ENCODE measurements around the gene FAM168A. TPM values are rescaled to one million over a fixed set of nuclear protein-coding genes. Genes with fewer than 3 reads are reported as not detected.
A peak's percentile ranks its signal among the peaks of the same experiment; 100 is the strongest.

The FAM168A gene
- polyA plus RNA-seq, 1 donor (not counting 4 experiments of a cell fraction or from before 2014, with no cell fraction given) = 11.8 TPM

DNA sequence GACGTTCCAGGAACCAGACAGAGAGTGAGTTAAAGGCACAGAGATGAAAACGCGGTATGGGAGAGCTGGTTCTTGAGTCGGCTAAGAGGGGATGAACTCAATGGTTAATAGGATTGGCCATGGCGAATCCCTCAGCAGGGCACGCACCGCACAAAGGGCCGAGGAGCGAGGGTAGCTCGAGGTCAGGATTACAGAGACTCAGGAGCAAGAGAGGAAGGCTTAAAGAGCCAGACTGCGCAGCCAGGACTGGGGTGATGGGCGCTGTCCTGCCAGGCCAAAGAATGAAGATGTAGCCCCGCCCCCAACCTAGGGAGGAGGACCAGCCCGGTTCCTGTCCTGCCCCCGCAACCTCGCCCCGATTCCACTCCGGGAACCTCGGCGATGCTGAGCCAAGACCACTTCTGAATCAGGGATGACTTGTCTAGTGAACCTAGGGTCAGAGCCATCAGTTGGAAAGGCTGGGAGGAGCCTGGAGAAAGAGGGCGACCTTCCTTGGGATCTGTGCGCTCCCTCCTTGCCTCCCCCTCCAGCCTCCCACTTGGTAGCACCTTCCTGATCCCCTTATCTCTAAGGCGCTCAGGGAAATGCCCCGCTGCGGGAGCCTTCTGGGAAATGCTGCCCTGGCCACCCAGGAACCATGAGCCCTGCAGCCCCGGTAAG, 48.2 kb upstream of the FAM168A start, which contains the start of gene PLEKHB1:
TSS of gene PLEKHB1 (plus strand) at position 610 of the 660 bp plus-strand sequence. CDS start at position 638, 28 bp downstream.
- Histone ChIP-seq H3K9me1 (ENCODE audit: control insufficient read depth, extremely low read depth, insufficient read depth, low read length) (no peaks in the 10 kb centered on the region), H3K27ac (ENCODE audit: control insufficient read depth, insufficient read depth, low read length) (no peak within 1 kb of the TSS), H4K20me1 (ENCODE audit: control insufficient read depth, extremely low read depth, insufficient read depth, low read length) (no peaks in the 10 kb centered on the region), H2AFZ (ENCODE audit: control insufficient read depth, low read length) (no peak within 1 kb of the TSS), H3K27me3 (ENCODE audit: control insufficient read depth, extremely low read depth, insufficient read depth, low read length) (peaks cover 26% of the 10 kb centered on the region), H3K4me3 (ENCODE audit: control insufficient read depth in 2 of 3, extremely low read depth in 1 of 3, insufficient read depth in 2 of 3, low read depth in 1 of 3, low read length in 3 of 3) (peak within 1 kb of the TSS in 1 of 3 experiments; percentile 49), H3K9me3 (ENCODE audit: control insufficient read depth, low read depth, low read length) (no peaks in the 10 kb centered on the region), H3K4me2 (ENCODE audit: control insufficient read depth, extremely low read depth, insufficient read depth, low read depth, low read length) (peak within 1 kb of the TSS; percentile 55), H3K4me1 (ENCODE audit: control insufficient read depth, extremely low read depth, insufficient read depth, low read length) (peaks cover 14% of the 10 kb centered on the region), H3K79me2 (ENCODE audit: control insufficient read depth, insufficient read depth, low read length) (no peaks in the 10 kb centered on the region), H3K9ac (ENCODE audit: control insufficient read depth, extremely low read depth, insufficient read depth, low read length) (no peak within 1 kb of the TSS), H3K36me3 (ENCODE audit: control insufficient read depth in 2 of 2, extremely low read depth in 1 of 2, insufficient read depth in 2 of 2, low read length in 2 of 2) (no peaks in the 10 kb centered on the region)
- no peak for TF ChIP-seq EZH2 (IDR thresholded peaks at IDR 0.05; ENCODE audit: low read length)
- TF ChIP-seq CTCF (optimal IDR thresholded peaks at IDR 0.05 in 1 of 3, IDR thresholded peaks at IDR 0.05 in 1 of 3, conservative IDR thresholded peaks at IDR 0.05 in 1 of 3; ENCODE audit: extremely low read depth in 1 of 3, insufficient read depth in 2 of 3, low read length in 3 of 3) = no peak
- no peak for DNase-seq (ENCODE audit: low read depth, low spot score)
- dilution Hi-C loops (cut with MboI; ENCODE audit: extremely low pct_ligation_motif_present, low sequenced_read_pairs) = no loop called here
- FAIRE-seq = no peak

DNA sequence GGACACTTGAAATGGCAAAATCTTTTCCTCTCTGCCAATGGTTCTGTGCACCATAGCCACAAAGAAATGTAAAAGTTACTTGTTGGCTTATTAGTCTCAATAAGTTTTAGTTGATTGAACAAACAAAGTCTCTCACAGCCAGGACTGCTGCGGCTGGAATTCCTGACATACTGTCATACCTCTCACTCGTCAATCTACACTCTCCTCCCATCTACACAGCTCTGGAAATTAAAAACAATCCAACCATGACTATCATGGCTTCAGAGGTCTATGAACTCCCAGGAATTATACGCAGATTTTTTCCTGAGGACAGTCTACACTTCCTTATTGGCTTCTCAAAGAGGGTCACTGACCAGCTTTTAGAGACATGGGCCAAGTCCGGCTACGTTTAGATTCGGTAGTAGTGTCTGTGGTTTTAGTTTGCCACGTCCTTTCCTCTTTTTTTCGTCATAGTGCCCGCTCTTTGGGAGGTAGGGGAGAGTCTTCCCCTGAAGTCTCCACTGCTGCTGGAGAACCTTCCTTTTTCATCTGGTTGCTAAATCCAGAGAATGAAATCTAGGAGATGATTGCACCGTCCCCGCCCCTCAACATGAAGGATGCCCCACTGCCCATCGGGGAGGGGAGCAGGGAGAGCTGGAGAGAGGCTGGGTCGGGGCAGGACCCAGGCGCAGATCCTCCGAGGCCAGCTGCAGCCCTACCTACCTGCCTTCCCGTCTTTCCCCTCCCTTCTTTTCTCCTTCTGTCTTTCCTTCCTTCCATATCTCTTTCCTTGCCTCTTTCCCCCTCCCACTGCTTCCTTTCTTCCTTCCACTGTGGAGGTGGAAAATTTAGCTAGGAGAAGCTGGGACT, 47.4 kb upstream of the FAM168A start:
- Histone ChIP-seq H3K79me2 (ENCODE audit: control insufficient read depth, insufficient read depth, low read length) (no peaks in the 10 kb centered on the region), H3K27ac (ENCODE audit: control insufficient read depth, insufficient read depth, low read length) (no peak overlapping the region), H3K36me3 (ENCODE audit: control insufficient read depth in 2 of 2, extremely low read depth in 1 of 2, insufficient read depth in 2 of 2, low read length in 2 of 2) (no peaks in the 10 kb centered on the region), H3K4me2 (ENCODE audit: control insufficient read depth, extremely low read depth, insufficient read depth, low read depth, low read length) (peak overlapping the region; percentile 38), H3K9ac (ENCODE audit: control insufficient read depth, extremely low read depth, insufficient read depth, low read length) (no peak overlapping the region), H3K9me1 (ENCODE audit: control insufficient read depth, extremely low read depth, insufficient read depth, low read length) (no peaks in the 10 kb centered on the region), H3K4me3 (ENCODE audit: control insufficient read depth in 2 of 3, extremely low read depth in 1 of 3, insufficient read depth in 2 of 3, low read depth in 1 of 3, low read length in 3 of 3) (peak overlapping the region in 1 of 3 experiments; percentile 49), H3K9me3 (ENCODE audit: control insufficient read depth, low read depth, low read length) (no peaks in the 10 kb centered on the region), H2AFZ (ENCODE audit: control insufficient read depth, low read length) (no peak overlapping the region), H4K20me1 (ENCODE audit: control insufficient read depth, extremely low read depth, insufficient read depth, low read length) (no peaks in the 10 kb centered on the region), H3K4me1 (ENCODE audit: control insufficient read depth, extremely low read depth, insufficient read depth, low read length) (peaks cover 14% of the 10 kb centered on the region), H3K27me3 (ENCODE audit: control insufficient read depth, extremely low read depth, insufficient read depth, low read length) (peaks cover 26% of the 10 kb centered on the region)
- DNase-seq (ENCODE audit: low read depth, low spot score) (no peak), FAIRE-seq (no peak)
- dilution Hi-C loops (cut with MboI; ENCODE audit: extremely low pct_ligation_motif_present, low sequenced_read_pairs) = no loop called here
- TF ChIP-seq CTCF (optimal IDR thresholded peaks at IDR 0.05 in 1 of 3, IDR thresholded peaks at IDR 0.05 in 1 of 3, conservative IDR thresholded peaks at IDR 0.05 in 1 of 3; ENCODE audit: extremely low read depth in 1 of 3, insufficient read depth in 2 of 3, low read length in 3 of 3) = no peak
- TF ChIP-seq EZH2 (IDR thresholded peaks at IDR 0.05; ENCODE audit: low read length) = no peak

Data from keratinocyte (primary cell).